MM.1S (cell line): ENCODE results near the gene RASGEF1C.

ENCODE experiments used
- DNase-seq: peaks from one replicate; pipeline ENCODE4 v3.0.0-alpha.2; 2015
- H2AFZ ChIP-seq: fragments of 300-600 bp; sonication (generic); 2 replicates; pipeline ENCODE4 v1.6.0; 2016; ENCODE audit warnings: antibody characterized with exemption, low read length
- H3F3A ChIP-seq: fragments of 300-600 bp; sonication (generic); 2 replicates; pipeline ENCODE4 v1.6.1; 2016; ENCODE audit warnings: mild to moderate bottlenecking, antibody characterized with exemption, low read length, moderate library complexity, mixed read lengths; ENCODE audit not compliant: insufficient read depth
- H3K27ac ChIP-seq: fragments of 300-600 bp; sonication (generic); 2 replicates; pipeline ENCODE4 v1.5.1; 2016; ENCODE audit warnings: mild to moderate bottlenecking, low read length
- H3K27me3 ChIP-seq: fragments of 300-600 bp; sonication (generic); replicated peaks from 2 replicates; pipeline ENCODE4 v1.6.0; 2016; ENCODE audit warnings: low read length; ENCODE audit not compliant: insufficient read depth
- H3K36me3 ChIP-seq: fragments of 300-600 bp; sonication (generic); replicated peaks from 2 replicates; pipeline ENCODE4 v1.6.1; 2016; ENCODE audit warnings: mild to moderate bottlenecking, low read length, mixed read lengths; ENCODE audit not compliant: insufficient read depth
- H3K4me1 ChIP-seq: fragments of 300-600 bp; sonication (generic); 2 replicates; pipeline ENCODE4 v1.6.1; 2016; ENCODE audit warnings: low read length, mixed read lengths
- H3K4me2 ChIP-seq: fragments of 300-600 bp; sonication (generic); 2 replicates; pipeline ENCODE4 v1.6.0; 2016; ENCODE audit warnings: low read depth, low read length
- H3K4me3 ChIP-seq: fragments of 300-600 bp; sonication (generic); 2 replicates; pipeline ENCODE4 v1.5.1; 2016; ENCODE audit warnings: low read length, mixed read lengths
- H3K79me2 ChIP-seq: fragments of 300-600 bp; sonication (generic); 2 replicates; pipeline ENCODE4 v1.6.1; 2016; ENCODE audit warnings: mixed run types, low read length, mixed read lengths
- H3K9ac ChIP-seq: fragments of 300-600 bp; sonication (generic); 2 replicates; pipeline ENCODE4 v1.6.1; 2016; ENCODE audit warnings: low read length, mixed read lengths
- H3K9me2 ChIP-seq: fragments of 300-600 bp; sonication (generic); replicated peaks from 2 replicates; pipeline ENCODE4 v1.6.1; 2016; ENCODE audit warnings: mild to moderate bottlenecking, low read length, mixed read lengths; ENCODE audit not compliant: insufficient read depth
- H3K9me3 ChIP-seq: fragments of 300-600 bp; sonication (generic); replicated peaks from 2 replicates; pipeline ENCODE4 v1.6.1; 2016; ENCODE audit warnings: mild to moderate bottlenecking, low read length, mixed read lengths; ENCODE audit not compliant: insufficient read depth
- H4K20me1 ChIP-seq: fragments of 300-600 bp; sonication (generic); 2 replicates; pipeline ENCODE4 v1.6.1; 2016; ENCODE audit warnings: mild to moderate bottlenecking, low read length, moderate library complexity, mixed read lengths; ENCODE audit not compliant: insufficient read depth
- EZH2 ChIP-seq: fragments of 300-600 bp; sonication (generic); optimal IDR thresholded peaks from 2 replicates; pipeline ENCODE3; 2017; ENCODE audit warnings: low read depth, mild to moderate bottlenecking, antibody characterized with exemption, low read length, mixed read lengths
- EZH2phosphoT487 ChIP-seq: fragments of 300-600 bp; sonication (generic); IDR thresholded peaks from 2 replicates; pipeline ENCODE4 v1.6.1; 2018; ENCODE audit warnings: antibody characterized with exemption, low read length
- TF ChIP-seq, protein P1 (sequence below): fragments of 300-600 bp; sonication (generic); IDR thresholded peaks from 2 replicates; pipeline ENCODE4 v1.5.1; 2016; ENCODE audit warnings: antibody characterized with exemption, low read length, mixed read lengths

Gene RASGEF1C

GRCh38 chr5:180052211-180052818, 156.7 kb downstream of the RASGEF1C start:
- no peak for TF ChIP-seq EZH2phosphoT487
- TF ChIP-seq, protein P1, sequence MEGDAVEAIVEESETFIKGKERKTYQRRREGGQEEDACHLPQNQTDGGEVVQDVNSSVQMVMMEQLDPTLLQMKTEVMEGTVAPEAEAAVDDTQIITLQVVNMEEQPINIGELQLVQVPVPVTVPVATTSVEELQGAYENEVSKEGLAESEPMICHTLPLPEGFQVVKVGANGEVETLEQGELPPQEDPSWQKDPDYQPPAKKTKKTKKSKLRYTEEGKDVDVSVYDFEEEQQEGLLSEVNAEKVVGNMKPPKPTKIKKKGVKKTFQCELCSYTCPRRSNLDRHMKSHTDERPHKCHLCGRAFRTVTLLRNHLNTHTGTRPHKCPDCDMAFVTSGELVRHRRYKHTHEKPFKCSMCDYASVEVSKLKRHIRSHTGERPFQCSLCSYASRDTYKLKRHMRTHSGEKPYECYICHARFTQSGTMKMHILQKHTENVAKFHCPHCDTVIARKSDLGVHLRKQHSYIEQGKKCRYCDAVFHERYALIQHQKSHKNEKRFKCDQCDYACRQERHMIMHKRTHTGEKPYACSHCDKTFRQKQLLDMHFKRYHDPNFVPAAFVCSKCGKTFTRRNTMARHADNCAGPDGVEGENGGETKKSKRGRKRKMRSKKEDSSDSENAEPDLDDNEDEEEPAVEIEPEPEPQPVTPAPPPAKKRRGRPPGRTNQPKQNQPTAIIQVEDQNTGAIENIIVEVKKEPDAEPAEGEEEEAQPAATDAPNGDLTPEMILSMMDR = no peak
- TF ChIP-seq EZH2 = no peak
- H3K27ac ChIP-seq = no peak overlapping the region
- H3F3A ChIP-seq = no peaks in the 10 kb centered on the region
- no peak for DNase-seq
- no peaks in the 10 kb centered on the region for H3K4me1 ChIP-seq
- no peak overlapping the region for H3K4me3 ChIP-seq
- H3K9me3 ChIP-seq = no peaks in the 10 kb centered on the region
- H2AFZ ChIP-seq = no peak overlapping the region
- H3K9ac ChIP-seq = no peak overlapping the region
- H3K9me2 ChIP-seq = no peaks in the 10 kb centered on the region
- no peaks in the 10 kb centered on the region for H3K36me3 ChIP-seq
- H3K4me2 ChIP-seq = no peak overlapping the region
- no peaks in the 10 kb centered on the region for H4K20me1 ChIP-seq
- H3K79me2 ChIP-seq = no peaks in the 10 kb centered on the region
- H3K27me3 ChIP-seq = no peaks in the 10 kb centered on the region
